HEK293 (cell line): Measurements from ENCODE around the gene TMEM271.

Experiments used
- CTCF ChIA-PET: fragments of 350-600 bp; formaldehyde crosslinking; extraction: SDS; loops from one replicate; lab custom pipeline; 2021; ENCODE audit warnings: antibody characterized with exemption; lab: Yijun Ruan, JAX
- POLR2A ChIA-PET: fragments of 300-600 bp; formaldehyde crosslinking; extraction: SDS; loops from one replicate; lab custom pipeline; 2020; ENCODE audit warnings: antibody characterized with exemption, inconsistent platforms; lab: Yijun Ruan, JAX
- H3K27ac ChIP-seq: fragments of 200-500 bp; sonication (Bioruptor generic); 2 replicates; pipeline ENCODE4 v1.5.1; 2014; ENCODE audit warnings: low read depth, low read length, control low read depth, inconsistent platforms; ENCODE audit errors: extremely low read depth
- H3K36me3 ChIP-seq, 2 experiments: fragments of 200-500 bp in 1 of 2; sonication (Bioruptor generic) in 1 of 2; 1 replicate in 1 of 2; 2 replicates in 1 of 2; pipeline ENCODE4 v1.5.1; 2014 to 2017; ENCODE audit warnings: inconsistent platforms in 2 of 2, low read length in 2 of 2; ENCODE audit not compliant: control insufficient read depth in 2 of 2, insufficient read depth in 1 of 2
- H3K4me1 ChIP-seq: fragments of 200-500 bp; sonication (Bioruptor generic); 2 replicates; pipeline ENCODE4 v1.5.1; 2014; ENCODE audit warnings: mild to moderate bottlenecking, low read length, inconsistent platforms; ENCODE audit not compliant: control insufficient read depth, insufficient read depth
- H3K4me3 ChIP-seq: 2 replicates; pipeline ENCODE4 v1.5.1; 2011; ENCODE audit warnings: low read depth, mild to moderate bottlenecking, control low read depth, low read length, moderate library complexity
- H3K9me3 ChIP-seq: fragments of 200-500 bp; sonication (Bioruptor generic); 2 replicates; pipeline ENCODE4 v1.5.1; 2014; ENCODE audit warnings: low read depth, low read length, inconsistent platforms; ENCODE audit not compliant: control insufficient read depth, insufficient read depth
- FEZF1 ChIP-seq: fragments of 450-650 bp; formaldehyde crosslinking; IDR thresholded peaks from 2 replicates; pipeline ENCODE4 v1.5.1; 2016; ENCODE audit warnings: missing biosample characterization, missing genetic modification characterization
- GFI1B ChIP-seq: fragments of 450-650 bp; formaldehyde crosslinking; IDR thresholded peaks from 2 replicates; pipeline ENCODE4 v1.5.1; 2016; ENCODE audit warnings: missing biosample characterization, missing genetic modification characterization
- KLF7 ChIP-seq: fragments of 450-650 bp; formaldehyde crosslinking; IDR thresholded peaks from 2 replicates; pipeline ENCODE4 v1.5.1; 2016; ENCODE audit warnings: missing biosample characterization, missing genetic modification characterization, borderline replicate concordance
- KLF8 ChIP-seq: fragments of 450-650 bp; formaldehyde crosslinking; IDR thresholded peaks from 2 replicates; pipeline ENCODE4 v1.5.1; 2016; ENCODE audit warnings: missing biosample characterization, missing genetic modification characterization
- SCRT1 ChIP-seq: fragments of 450-650 bp; formaldehyde crosslinking; IDR thresholded peaks from 2 replicates; pipeline ENCODE4 v1.5.1; 2016; ENCODE audit warnings: missing biosample characterization, missing genetic modification characterization, borderline replicate concordance
- SP2 ChIP-seq: fragments of 450-650 bp; formaldehyde crosslinking; IDR thresholded peaks from 2 replicates; pipeline ENCODE4 v1.5.1; 2016; ENCODE audit warnings: missing biosample characterization, missing genetic modification characterization
- ZFP3 ChIP-seq: fragments of 450-650 bp; formaldehyde crosslinking; IDR thresholded peaks from 2 replicates; pipeline ENCODE4 v1.5.1; 2016; ENCODE audit warnings: low read depth, missing biosample characterization, missing genetic modification characterization
- ZFP41 ChIP-seq: fragments of 450-650 bp; formaldehyde crosslinking; IDR thresholded peaks from 2 replicates; pipeline ENCODE4 v1.5.1; 2016; ENCODE audit warnings: missing biosample characterization, missing genetic modification characterization, borderline replicate concordance
- ZNF112 ChIP-seq: fragments of 450-650 bp; formaldehyde crosslinking; IDR thresholded peaks from 2 replicates; pipeline ENCODE4 v1.5.0; 2017; ENCODE audit warnings: missing biosample characterization, missing genetic modification characterization
- ZNF146 ChIP-seq: fragments of 450-650 bp; formaldehyde crosslinking; IDR thresholded peaks from 2 replicates; pipeline ENCODE4 v1.5.1; 2016; ENCODE audit warnings: missing biosample characterization, missing genetic modification characterization
- ZNF155 ChIP-seq: fragments of 450-650 bp; formaldehyde crosslinking; IDR thresholded peaks from 2 replicates; pipeline ENCODE4 v1.5.1; 2016; ENCODE audit warnings: missing biosample characterization, missing genetic modification characterization
- ZNF157 ChIP-seq: fragments of 450-650 bp; formaldehyde crosslinking; IDR thresholded peaks from 2 replicates; pipeline ENCODE4 v1.5.1; 2016; ENCODE audit warnings: missing biosample characterization, missing genetic modification characterization
- ZNF324 ChIP-seq: fragments of 450-650 bp; formaldehyde crosslinking; IDR thresholded peaks from 2 replicates; pipeline ENCODE4 v1.5.1; 2016; ENCODE audit warnings: missing biosample characterization, missing genetic modification characterization
- ZNF37A ChIP-seq: fragments of 450-650 bp; IDR thresholded peaks from 2 replicates; pipeline ENCODE4 v1.5.1; 2018; ENCODE audit warnings: missing biosample characterization, missing genetic modification characterization
- ZNF580 ChIP-seq: fragments of 450-650 bp; formaldehyde crosslinking; IDR thresholded peaks from 2 replicates; pipeline ENCODE4 v1.5.1; 2016; ENCODE audit warnings: missing biosample characterization, missing genetic modification characterization
- ZNF596 ChIP-seq: fragments of 450-650 bp; IDR thresholded peaks from 2 replicates; pipeline ENCODE4 v1.5.0; 2018; ENCODE audit warnings: missing biosample characterization, mild to moderate bottlenecking, missing genetic modification characterization, moderate library complexity
- ZNF660 ChIP-seq: fragments of 450-650 bp; IDR thresholded peaks from 2 replicates; pipeline ENCODE4 v1.5.1; 2018; ENCODE audit warnings: missing biosample characterization, mild to moderate bottlenecking, missing genetic modification characterization
- ZSCAN30 ChIP-seq: fragments of 450-650 bp; IDR thresholded peaks from 2 replicates; pipeline ENCODE4 v1.5.1; 2018; ENCODE audit warnings: missing biosample characterization, mild to moderate bottlenecking, missing genetic modification characterization, moderate library complexity

Gene TMEM271

DNA sequence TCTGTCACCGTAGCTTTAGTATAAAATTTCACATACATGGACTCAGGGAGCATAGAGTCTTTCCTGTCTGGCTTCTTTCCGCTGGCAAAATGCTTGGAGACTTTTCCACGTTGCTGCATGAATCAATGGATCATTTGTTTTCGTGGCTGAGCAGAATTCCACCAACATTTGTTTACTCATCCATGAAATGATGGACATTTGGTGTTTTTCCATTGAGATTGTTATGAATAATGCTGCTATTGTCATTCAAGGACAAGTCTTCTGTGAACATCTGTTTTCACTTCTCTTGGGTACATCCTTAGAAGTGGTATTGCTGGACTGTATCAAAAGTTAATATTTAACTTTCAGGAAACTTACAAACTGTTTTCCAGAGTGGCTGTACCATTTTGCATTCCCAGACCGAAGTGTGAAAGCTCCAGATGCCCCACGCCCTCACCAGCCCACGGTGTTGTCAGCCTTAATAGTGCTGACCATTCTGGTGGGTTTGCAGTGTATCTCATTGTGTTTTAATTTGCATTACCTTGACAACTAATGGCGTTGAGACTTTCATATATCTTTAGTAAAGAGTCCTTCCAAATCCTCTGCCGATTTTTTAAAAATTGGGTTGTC is 5.8 kb upstream of the TMEM271 start:
- Histone ChIP-seq H3K27ac (no peak overlapping the region), H3K4me3 (no peak overlapping the region), H3K36me3 (no peaks in the 10 kb centered on the region), H3K4me1 (no peaks in the 10 kb centered on the region; the same call in 1 of the 2 replicates), H3K9me3 (no peaks in the 10 kb centered on the region)
- POLR2A ChIA-PET: no interaction called here
- TF ChIP-seq SP2 (tag by site-specific recombination) (no peak), ZNF146 (tag by site-specific recombination) (no peak), ZFP41 (tag by site-specific recombination) (no peak), ZNF37A (tag by site-specific recombination) (no peak), ZNF580 (tag by site-specific recombination) (no peak), ZNF324 (tag by site-specific recombination) (no peak), FEZF1 (tag by site-specific recombination) (no peak), KLF8 (tag by site-specific recombination) (no peak), ZNF157 (tag by site-specific recombination) (no peak), ZSCAN30 (tag by site-specific recombination) (no peak), SCRT1 (no peak), KLF7 (tag by site-specific recombination) (no peak), GFI1B (no peak), ZNF155 (tag by site-specific recombination) (no peak)
- CTCF ChIA-PET: interaction anchor here (1.9 kb wide), 1 partner anchor 103 kb away, joined by 4 read pairs; no protein-coding TSS in a partner anchor

GRCh38 chr4:581181-581580 is 5.1 kb upstream of the TMEM271 start:
- CTCF ChIA-PET: no interaction called here
- Histone ChIP-seq H3K36me3 (no peaks in the 10 kb centered on the region), H3K9me3 (no peaks in the 10 kb centered on the region), H3K27ac (no peak overlapping the region), H3K4me3 (no peak overlapping the region), H3K4me1 (no peaks in the 10 kb centered on the region; the same call in 1 of the 2 replicates)
- POLR2A ChIA-PET: no interaction called here
- TF ChIP-seq GFI1B (no peak), ZNF112 (tag by site-specific recombination) (no peak), ZNF660 (tag by site-specific recombination) (no peak), ZNF596 (tag by site-specific recombination) (no peak)

GRCh38 chr4:579543-580175 is 3.6 kb upstream of the TMEM271 start:
- CTCF ChIA-PET: interaction anchor here (0.6 to 0.9 kb wide), 2 partner anchors 11 to 174 kb away, joined by 3 read pairs; no protein-coding TSS in a partner anchor
- POLR2A ChIA-PET: no interaction called here
- TF ChIP-seq ZFP3: no peak
- Histone ChIP-seq H3K4me3 (no peak overlapping the region), H3K36me3 (no peaks in the 10 kb centered on the region), H3K4me1 (no peaks in the 10 kb centered on the region; the same call in 1 of the 2 replicates), H3K9me3 (no peaks in the 10 kb centered on the region), H3K27ac (no peak overlapping the region)
